Measurements from ENCODE around the gene WNT16.

- TF ChIP-seq EZH2phosphoT487 (IDR thresholded peaks at IDR 0.05; ENCODE audit: unreplicated experiment) (no peak), CTCF (conservative IDR thresholded peaks at IDR 0.05; ENCODE audit: low read depth in 2 of 2) (peak in 1 of 2 experiments; percentile 44; a peak in 2 of 4 replicates), ZNF331 (CRISPR knock-in tag; IDR thresholded peaks at IDR 0.05; ENCODE audit: low read depth) (no peak), EZH2 (IDR thresholded peaks at IDR 0.05; ENCODE audit: low read depth, unreplicated experiment) (no peak), REST (IDR thresholded peaks at IDR 0.05; ENCODE audit: unreplicated experiment) (no peak), POLR2AphosphoS5 (IDR thresholded peaks at IDR 0.05; ENCODE audit: low read depth) (no peak), STAT1 (IDR thresholded peaks at IDR 0.05; ENCODE audit: unreplicated experiment) (no peak)
Measured at GRCh38 chr7:121351682-121352081, 22.9 kb downstream of the WNT16 start.
